Measurements from ENCODE around the gene SERGEF. TPM values are rescaled to one million over a fixed set of nuclear protein-coding genes. Genes with fewer than 3 reads are reported as not detected.

SERGEF gene
- total RNA-seq, 4 donors from 2014 or later = 32.0 to 50.2 (median 37.6) TPM

DNA sequence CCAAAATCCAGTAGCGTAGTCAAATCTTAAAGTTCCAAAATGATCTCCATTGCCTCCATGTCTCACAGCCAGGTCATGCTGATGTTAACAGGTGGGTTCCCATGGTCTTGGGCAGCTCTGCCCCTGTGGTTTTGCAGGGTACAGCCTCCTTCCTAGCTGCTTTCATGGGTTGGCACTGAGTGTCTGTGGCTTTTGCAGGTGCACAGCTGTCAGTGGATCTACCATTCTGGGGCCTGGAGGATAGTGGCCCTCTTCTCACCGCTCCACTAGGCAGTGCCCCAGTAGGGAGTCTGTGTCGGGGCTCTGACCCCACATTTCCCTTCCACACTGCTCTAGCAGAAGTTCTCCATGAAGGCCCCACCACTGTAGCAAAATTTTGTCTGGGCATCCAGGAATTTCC lies 145.5 kb downstream of the SERGEF start:
- H3K4me3 ChIP-seq = no peak overlapping the region
- DNase-seq (ENCODE audit: extremely low spot score) = no peak
- no peaks in the 10 kb centered on the region for H3K36me3 ChIP-seq
- no peaks in the 10 kb centered on the region for H3K27me3 ChIP-seq
- intact Hi-C loops (cut with DNase I) = no loop called here
- H3K27ac ChIP-seq (replicated peaks in 1 of 4) = no peak overlapping the region
- H3K4me1 ChIP-seq = no peaks in the 10 kb centered on the region
- no peaks in the 10 kb centered on the region for H3K9me3 ChIP-seq
- WGBS = 44% methylated on average over 1 of the region's 3 CpGs
- TF ChIP-seq CTCF (IDR thresholded peaks at IDR 0.05) = no peak
- TF ChIP-seq POLR2A (IDR thresholded peaks at IDR 0.05; ENCODE audit: low read depth) = no peak
- no peak for TF ChIP-seq POLR2AphosphoS5 (IDR thresholded peaks at IDR 0.05)
- TF ChIP-seq EP300 (IDR thresholded peaks at IDR 0.05) = no peak

GRCh38 chr11:17865765-17866428 lies 146.9 kb downstream of the SERGEF start:
- no peaks in the 10 kb centered on the region for H3K36me3 ChIP-seq
- 61% methylated on average over 3 of the region's 3 CpGs for WGBS
- H3K9me3 ChIP-seq = no peaks in the 10 kb centered on the region
- no peak overlapping the region for H3K27ac ChIP-seq (replicated peaks in 1 of 4)
- H3K27me3 ChIP-seq = no peaks in the 10 kb centered on the region
- no peak overlapping the region for H3K4me3 ChIP-seq
- DNase-seq (ENCODE audit: extremely low spot score) = no peak
- intact Hi-C loops (cut with DNase I) = no loop called here
- no peaks in the 10 kb centered on the region for H3K4me1 ChIP-seq
- no peak for TF ChIP-seq EP300 (IDR thresholded peaks at IDR 0.05)
- no peak for TF ChIP-seq CTCF (IDR thresholded peaks at IDR 0.05)
- TF ChIP-seq POLR2A (IDR thresholded peaks at IDR 0.05; ENCODE audit: low read depth) = no peak
- TF ChIP-seq POLR2AphosphoS5 (IDR thresholded peaks at IDR 0.05) = no peak

DNA sequence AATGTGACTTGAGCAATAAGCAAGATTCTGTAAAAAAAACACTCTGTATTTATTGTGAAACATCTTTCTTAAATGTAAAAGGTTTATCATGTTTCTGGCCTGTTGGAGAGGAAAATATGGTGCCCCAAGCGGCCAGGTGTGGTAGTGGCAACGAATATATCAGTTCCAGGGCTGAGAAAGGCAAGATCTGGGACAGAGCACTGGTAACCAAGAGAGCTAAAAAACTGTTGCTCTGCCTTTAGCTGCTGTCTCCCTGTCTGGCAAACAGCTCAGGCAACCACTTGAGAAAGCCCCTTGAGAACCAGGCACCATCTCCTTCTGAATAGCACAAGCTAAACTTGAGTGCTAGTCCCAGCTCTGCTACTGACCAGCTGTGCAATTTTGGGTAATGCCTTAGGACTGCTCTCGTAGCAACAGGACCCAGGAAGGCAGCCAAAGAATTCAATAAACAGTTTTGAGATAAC lies 148.3 kb downstream of the SERGEF start:
- Histone ChIP-seq H3K36me3 (no peaks in the 10 kb centered on the region), H3K27me3 (no peaks in the 10 kb centered on the region), H3K4me1 (no peaks in the 10 kb centered on the region), H3K9me3 (no peaks in the 10 kb centered on the region), H3K27ac (replicated peaks in 1 of 4) (no peak overlapping the region), H3K4me3 (no peak overlapping the region)
- 51% methylated on average over 3 of the region's 3 CpGs for WGBS
- intact Hi-C loops (cut with DNase I) = no loop called here
- peak in 1 of 3 experiments; percentile 25 for TF ChIP-seq CTCF (IDR thresholded peaks at IDR 0.05)
- no peak for TF ChIP-seq POLR2A (IDR thresholded peaks at IDR 0.05; ENCODE audit: low read depth)
- no peak for DNase-seq (ENCODE audit: extremely low spot score)

DNA sequence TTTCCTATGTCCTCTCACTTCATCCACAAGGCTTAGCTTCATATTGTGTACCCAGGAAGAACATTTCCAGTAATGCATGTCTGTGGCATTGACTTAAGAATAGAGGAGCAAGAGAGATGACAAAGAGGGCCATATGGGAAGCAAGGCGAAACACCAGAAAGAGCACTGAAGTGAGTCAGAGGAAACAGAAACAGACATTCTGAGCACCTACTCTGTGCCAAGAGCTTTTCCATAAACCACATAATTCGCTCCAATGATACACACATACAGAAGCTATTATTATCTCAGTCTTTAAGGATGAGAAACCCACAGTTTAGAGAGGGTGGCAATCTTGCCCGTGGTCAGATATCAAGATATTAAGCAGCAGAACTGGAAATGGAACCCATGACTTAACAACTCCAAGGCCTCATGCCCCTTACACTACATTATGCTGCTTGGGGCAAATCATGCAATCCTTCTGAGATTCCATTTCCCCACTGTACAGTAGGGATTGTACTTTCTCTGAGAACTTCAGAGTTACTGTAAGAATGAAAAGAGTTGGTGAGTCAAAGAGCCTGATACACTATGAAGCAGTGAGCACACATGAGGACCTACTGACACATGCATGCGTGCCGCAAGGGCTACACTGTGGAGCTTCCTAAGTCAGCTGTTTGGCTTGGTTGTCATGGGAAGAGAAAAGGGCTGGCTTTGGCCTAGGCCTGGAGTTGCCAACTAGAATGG lies 151.7 kb downstream of the SERGEF start:
- Histone ChIP-seq H3K4me1 (no peaks in the 10 kb centered on the region), H3K9me3 (no peaks in the 10 kb centered on the region), H3K27me3 (no peaks in the 10 kb centered on the region), H3K36me3 (no peaks in the 10 kb centered on the region), H3K27ac (replicated peaks in 1 of 4) (no peak overlapping the region), H3K4me3 (no peak overlapping the region)
- intact Hi-C loops (cut with DNase I) = no loop called here
- no peak for DNase-seq (ENCODE audit: extremely low spot score)
- 97% methylated on average over 5 of the region's 5 CpGs for WGBS
- TF ChIP-seq EP300 (IDR thresholded peaks at IDR 0.05) (no peak), CTCF (IDR thresholded peaks at IDR 0.05) (no peak), POLR2A (IDR thresholded peaks at IDR 0.05; ENCODE audit: low read depth) (no peak), POLR2AphosphoS5 (IDR thresholded peaks at IDR 0.05) (no peak)

All from esophagus muscularis mucosa (tissue), 4 donors.